Endothelial cell (in vitro differentiated cells): Measurements from ENCODE around the gene ATPAF2. TPM values are rescaled to one million over a fixed set of nuclear protein-coding genes. Genes with fewer than 3 reads are reported as not detected.

Experiments used
- DNase-seq: peaks from one replicate; pipeline ENCODE4 v3.0.0; 2021; ENCODE audit warnings: low spot score
- H3K27ac Mint-ChIP-seq: one replicate; pipeline ENCODE4 v1.8.0; 2021; ENCODE audit warnings: mixed read lengths, inconsistent platforms; ENCODE audit not compliant: unreplicated experiment
- H3K27me3 Mint-ChIP-seq: one replicate; pipeline ENCODE4 v1.8.0; 2021; ENCODE audit warnings: mild to moderate bottlenecking, moderate library complexity, mixed read lengths, inconsistent platforms; ENCODE audit not compliant: unreplicated experiment
- H3K36me3 Mint-ChIP-seq: one replicate; pipeline ENCODE4 v1.8.0; 2021; ENCODE audit warnings: mild to moderate bottlenecking, low read depth, mixed read lengths, inconsistent platforms; ENCODE audit not compliant: unreplicated experiment
- H3K4me1 Mint-ChIP-seq: one replicate; pipeline ENCODE4 v1.8.0; 2021; ENCODE audit warnings: mild to moderate bottlenecking, mixed read lengths, inconsistent platforms; ENCODE audit not compliant: unreplicated experiment
- H3K4me3 Mint-ChIP-seq: one replicate; pipeline ENCODE4 v1.8.0; 2021; ENCODE audit warnings: mild to moderate bottlenecking, mixed read lengths, inconsistent platforms; ENCODE audit not compliant: unreplicated experiment
- H3K9me3 Mint-ChIP-seq: one replicate; pipeline ENCODE4 v1.8.0; 2021; ENCODE audit warnings: mixed read lengths, inconsistent platforms; ENCODE audit not compliant: unreplicated experiment
- CTCF ChIP-seq: fragments of 200-600 bp; sonication (generic); IDR thresholded peaks from one replicate; pipeline ENCODE4 v1.5.0; 2021; ENCODE audit warnings: antibody characterized with exemption; ENCODE audit not compliant: unreplicated experiment
- total RNA-seq: library from RNA; stranded (reverse); fragmentation: NEBNext Ultra II Directional; extraction: Animal tissue kit (Norgen Biotek cat#: 25700); gene quantifications from one replicate; pipeline ENCODE4 v1.2.1, GENCODE V29; 2021; ENCODE audit not compliant: unreplicated experiment

The ATPAF2 gene
- total RNA-seq, 1 donor from 2014 or later: 24.7 TPM

DNA sequence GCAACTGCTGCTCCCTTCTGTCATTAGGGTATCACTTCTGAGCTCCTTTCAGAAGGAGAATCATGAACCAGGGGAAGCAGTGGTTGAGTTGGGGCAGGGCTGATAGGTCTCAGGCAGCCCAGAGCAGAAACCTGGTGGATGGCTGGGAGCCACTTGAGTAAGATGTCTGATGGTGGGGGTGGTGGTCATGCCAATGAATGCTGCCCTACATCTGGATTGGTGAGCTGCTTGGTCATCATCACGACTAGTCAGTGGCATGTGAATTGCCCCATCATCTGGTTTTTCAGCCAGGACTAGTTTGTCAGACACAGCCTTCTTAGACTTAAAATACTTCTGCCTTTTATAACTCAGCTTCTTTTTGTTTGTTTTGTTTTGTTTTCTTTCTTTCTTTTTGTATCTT is 2.8 kb upstream of the ATPAF2 start:
- TF ChIP-seq CTCF: no peak
- no peak for DNase-seq
- H3K9me3 Mint-ChIP-seq: no peaks in the 10 kb centered on the region
- H3K36me3 Mint-ChIP-seq: peaks cover 5% of the 10 kb centered on the region
- no peak overlapping the region for H3K27ac Mint-ChIP-seq
- H3K4me3 Mint-ChIP-seq: peak overlapping the region; percentile 78
- peaks cover 6% of the 10 kb centered on the region for H3K27me3 Mint-ChIP-seq
- H3K4me1 Mint-ChIP-seq: peaks cover 27% of the 10 kb centered on the region

DNA sequence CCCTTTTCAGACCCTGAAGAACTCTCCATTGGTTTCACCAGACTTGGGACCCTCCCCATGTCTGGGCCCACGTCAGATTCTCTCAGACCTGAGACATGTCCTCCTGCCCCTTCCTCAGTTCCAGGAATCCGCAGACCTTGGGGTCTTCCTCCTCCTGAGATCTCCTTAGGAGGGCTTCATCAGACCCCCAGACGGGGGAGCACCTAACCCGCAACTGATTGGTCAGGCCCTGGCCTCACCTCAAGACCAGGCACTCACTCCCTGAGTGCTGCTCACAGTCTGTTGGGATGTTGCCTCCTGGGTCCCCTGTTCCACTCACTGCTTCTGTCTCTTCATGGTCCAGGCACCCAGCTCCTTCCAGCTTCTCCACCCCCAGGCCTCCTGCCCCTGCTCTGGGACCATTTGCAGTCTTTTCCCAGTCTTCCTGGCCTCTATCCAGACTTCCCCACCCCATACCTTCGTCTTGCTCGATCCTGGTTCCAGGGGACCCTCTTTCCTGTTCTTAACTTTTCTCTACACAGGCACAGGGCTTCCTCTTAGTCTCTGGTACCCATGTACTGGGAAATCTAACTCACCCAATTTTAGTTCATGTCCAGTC is 1.4 kb upstream of the ATPAF2 start:
- no peak for DNase-seq
- peaks cover 6% of the 10 kb centered on the region for H3K27me3 Mint-ChIP-seq

DNA sequence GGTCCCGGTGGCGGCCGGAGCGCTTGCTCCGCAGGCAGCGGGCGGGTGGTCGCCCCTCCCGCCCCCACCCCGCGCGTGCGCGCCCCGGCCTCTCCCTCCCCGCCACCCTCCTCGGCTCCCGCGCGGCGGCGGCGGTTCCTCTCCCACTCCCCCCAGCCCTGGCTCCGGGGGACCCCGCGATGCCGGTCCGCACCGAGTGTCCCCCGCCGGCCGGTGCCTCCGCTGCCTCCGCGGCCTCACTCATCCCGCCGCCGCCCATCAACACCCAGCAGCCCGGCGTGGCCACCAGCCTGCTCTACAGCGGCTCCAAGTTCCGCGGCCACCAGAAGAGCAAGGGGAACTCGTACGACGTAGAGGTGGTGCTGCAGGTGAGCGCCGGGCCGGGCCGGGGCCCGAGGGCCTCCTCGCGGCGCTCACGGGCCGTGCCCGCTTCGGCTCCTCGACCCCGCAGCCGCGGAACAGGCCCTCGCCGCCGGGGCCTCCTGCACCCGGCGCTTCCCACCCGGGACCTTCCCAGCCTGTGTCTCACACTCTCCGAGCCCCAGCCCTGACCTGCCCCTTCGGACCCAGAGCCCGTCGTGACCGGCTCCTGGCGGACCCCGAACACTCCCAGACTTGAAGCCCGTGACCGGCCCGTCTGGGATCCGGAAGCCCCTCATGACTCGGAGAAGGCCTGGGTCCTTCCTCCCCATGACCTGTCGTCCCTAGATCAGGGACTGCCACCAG is 730 bp upstream of the ATPAF2 start:
- Mint-ChIP-seq H3K36me3 (peaks cover 5% of the 10 kb centered on the region), H3K27me3 (peaks cover 6% of the 10 kb centered on the region), H3K4me3 (peak overlapping the region; percentile 99), H3K4me1 (peaks cover 27% of the 10 kb centered on the region), H3K27ac (peak overlapping the region; percentile 58), H3K9me3 (no peaks in the 10 kb centered on the region)
- no peak for TF ChIP-seq CTCF
- peak; percentile 38 for DNase-seq

More for the DNA sequence above, 1.4 kb upstream of the ATPAF2 start:
- H3K4me3 Mint-ChIP-seq: peak overlapping the region; percentile 97
- peak overlapping the region; percentile 58 for H3K27ac Mint-ChIP-seq
- H3K9me3 Mint-ChIP-seq: no peaks in the 10 kb centered on the region
- H3K36me3 Mint-ChIP-seq: peaks cover 5% of the 10 kb centered on the region
- TF ChIP-seq CTCF: no peak
- H3K4me1 Mint-ChIP-seq: peaks cover 27% of the 10 kb centered on the region

- Mint-ChIP-seq H3K4me1 (peaks cover 27% of the 10 kb centered on the region), H3K4me3 (peak overlapping the region; percentile 99), H3K9me3 (no peaks in the 10 kb centered on the region), H3K36me3 (peaks cover 5% of the 10 kb centered on the region), H3K27me3 (peaks cover 6% of the 10 kb centered on the region), H3K27ac (no peak overlapping the region)
- DNase-seq: no peak
- no peak for TF ChIP-seq CTCF
These were observed 668 bp downstream of the ATPAF2 start for GRCh38 chr17:18038149-18038850.

DNA sequence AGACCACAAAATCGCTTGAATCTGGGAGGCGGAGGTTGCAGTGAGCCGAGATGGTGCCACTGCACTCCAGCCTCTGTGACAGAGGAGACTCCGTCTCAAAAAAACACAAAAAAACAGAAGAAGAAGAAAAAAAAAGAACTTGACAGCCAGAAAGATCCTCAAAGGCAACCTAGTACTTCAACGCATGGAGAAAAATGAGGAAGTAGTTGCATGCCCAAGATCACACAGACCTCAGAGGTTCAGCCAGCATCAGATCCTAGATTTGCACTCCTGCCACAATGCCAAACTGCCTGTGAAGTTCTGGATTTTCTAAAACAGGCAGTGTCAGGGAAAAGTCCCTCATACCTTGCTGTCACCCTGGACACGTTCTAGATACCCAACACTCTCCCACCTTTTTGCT is 1.5 kb downstream of the ATPAF2 start:
- no peaks in the 10 kb centered on the region for H3K9me3 Mint-ChIP-seq
- peaks cover 5% of the 10 kb centered on the region for H3K36me3 Mint-ChIP-seq
- no peak for DNase-seq

More for the DNA sequence above, 1.5 kb downstream of the ATPAF2 start:
- H3K27me3 Mint-ChIP-seq: peaks cover 6% of the 10 kb centered on the region
- peaks cover 32% of the 10 kb centered on the region for H3K4me1 Mint-ChIP-seq
- TF ChIP-seq CTCF: no peak
- no peak overlapping the region for H3K27ac Mint-ChIP-seq
- H3K4me3 Mint-ChIP-seq: peak overlapping the region; percentile 99
